ENCODE measurements around the gene TP73. TPM values are rescaled to one million over a fixed set of nuclear protein-coding genes. Genes with fewer than 3 reads are reported as not detected.

Gene TP73
- polyA plus RNA-seq, 1 donor: 2.1 TPM

- no peak for DNase-seq
Observed at GRCh38 chr1:3689138-3689750, 36.9 kb downstream of the TP73 start.

- DNase-seq: no peak
Observed at GRCh38 chr1:3690282-3691065, 38.2 kb downstream of the TP73 start.

GRCh38 chr1:3691421-3692204 lies 39.3 kb downstream of the TP73 start:
- no peak for DNase-seq

GRCh38 chr1:3692598-3692997 lies 40.3 kb downstream of the TP73 start:
- DNase-seq: no peak

- no peak for DNase-seq
Observed at GRCh38 chr1:3693321-3693720, 41.0 kb downstream of the TP73 start.

GRCh38 chr1:3695326-3696217 lies 43.3 kb downstream of the TP73 start:
- DNase-seq: no peak

- DNase-seq: no peak
Observed at GRCh38 chr1:3696689-3697088, 44.4 kb downstream of the TP73 start.

- DNase-seq: no peak
Observed at GRCh38 chr1:3697104-3697503, 44.8 kb downstream of the TP73 start.

GRCh38 chr1:3697810-3698209 lies 45.5 kb downstream of the TP73 start:
- DNase-seq: no peak

- DNase-seq: no peak
Observed at GRCh38 chr1:3698660-3699408, 46.5 kb downstream of the TP73 start.

GRCh38 chr1:3699596-3699995 lies 47.3 kb downstream of the TP73 start:
- no peak for DNase-seq

GRCh38 chr1:3700631-3701030 lies 48.3 kb downstream of the TP73 start:
- no peak for DNase-seq

GRCh38 chr1:3702528-3702927 lies 50.2 kb downstream of the TP73 start:
- no peak for DNase-seq

GRCh38 chr1:3702990-3703728 lies 50.8 kb downstream of the TP73 start:
- no peak for DNase-seq

GRCh38 chr1:3703786-3704371 lies 51.6 kb downstream of the TP73 start:
- no peak for DNase-seq

GRCh38 chr1:3705341-3705950 lies 53.1 kb downstream of the TP73 start:
- no peak for DNase-seq

GRCh38 chr1:3706651-3707297 lies 54.5 kb downstream of the TP73 start:
- DNase-seq: no peak

GRCh38 chr1:3707298-3707938 lies 55.1 kb downstream of the TP73 start:
- no peak for DNase-seq

GRCh38 chr1:3707939-3708328 lies 55.6 kb downstream of the TP73 start:
- no peak for DNase-seq
